ENCODE results near the gene GGTLC1.

The GGTLC1 gene

DNA sequence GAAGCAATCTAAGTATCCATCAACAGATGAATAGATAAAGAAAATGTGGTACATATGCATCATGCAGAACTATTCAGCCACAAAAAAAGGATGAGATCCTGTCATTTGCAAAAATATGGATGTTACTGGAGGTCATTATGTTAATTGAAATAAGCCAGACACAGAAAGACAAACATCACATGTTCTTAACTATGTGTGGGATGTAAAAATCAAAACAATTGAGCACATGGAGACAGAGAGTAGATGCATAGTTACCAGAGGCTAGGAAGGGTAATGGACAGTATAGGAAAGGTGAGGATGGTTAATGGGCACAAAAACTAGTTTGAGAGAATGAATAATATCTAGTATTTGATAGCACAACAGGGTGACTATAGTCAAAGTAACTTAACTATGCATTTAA, 26.3 kb downstream of the GGTLC1 start:
- H3K4me3 Mint-ChIP-seq = no peak overlapping the region
- H3K27me3 Mint-ChIP-seq (ENCODE audit: low read depth) = peaks cover 20% of the 10 kb centered on the region
- no peak overlapping the region for H3K27ac Mint-ChIP-seq
- H3K9me3 Mint-ChIP-seq = peaks cover 16% of the 10 kb centered on the region
- no peaks in the 10 kb centered on the region for H3K4me1 Mint-ChIP-seq (ENCODE audit: low read depth)
- H3K36me3 Mint-ChIP-seq (ENCODE audit: low read depth) = no peaks in the 10 kb centered on the region

DNA sequence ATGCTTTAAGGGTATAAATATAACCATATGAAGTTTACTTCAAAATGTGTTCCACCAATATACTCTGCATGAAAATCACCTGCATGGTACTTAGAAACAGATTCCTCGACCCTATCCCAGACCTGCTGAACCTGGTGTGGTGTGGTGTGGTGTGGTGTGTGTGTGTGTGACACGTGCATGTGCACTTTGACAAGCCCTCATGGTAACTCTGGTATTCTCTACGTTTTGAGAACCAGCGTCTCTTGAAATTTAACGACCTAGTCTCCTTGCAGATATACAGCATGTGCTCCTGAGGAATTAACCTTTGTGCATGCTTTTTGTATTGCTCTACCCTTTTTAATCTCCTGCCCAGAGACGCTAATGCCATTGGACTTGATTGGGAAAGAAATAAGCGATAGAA, 29.5 kb downstream of the GGTLC1 start:
- H3K36me3 Mint-ChIP-seq (ENCODE audit: low read depth) = no peaks in the 10 kb centered on the region
- H3K4me1 Mint-ChIP-seq (ENCODE audit: low read depth) = no peaks in the 10 kb centered on the region
- H3K27ac Mint-ChIP-seq = no peak overlapping the region
- H3K27me3 Mint-ChIP-seq (ENCODE audit: low read depth) = peaks cover 20% of the 10 kb centered on the region
- H3K9me3 Mint-ChIP-seq = peaks cover 5% of the 10 kb centered on the region
- H3K4me3 Mint-ChIP-seq = no peak overlapping the region

DNA sequence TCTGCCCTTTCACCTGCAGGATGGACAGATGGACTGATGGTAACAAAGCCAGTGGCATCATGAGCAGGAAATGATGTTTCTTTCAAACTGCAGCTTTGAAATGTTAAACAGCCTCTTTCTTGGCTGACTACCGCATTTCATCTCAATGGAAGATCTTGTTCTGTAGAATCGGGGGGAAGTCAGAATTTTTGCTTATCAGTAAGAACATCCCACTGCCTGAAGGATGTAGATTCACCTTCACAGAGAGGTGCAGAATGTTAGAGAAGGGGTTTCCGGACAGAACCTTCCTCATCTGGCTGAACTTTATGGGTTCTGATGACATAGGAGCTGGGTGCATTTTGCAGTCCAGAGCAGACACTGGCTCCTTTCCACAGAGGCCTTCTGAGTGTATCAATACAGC, 32.7 kb downstream of the GGTLC1 start:
- Mint-ChIP-seq H3K27me3 (ENCODE audit: low read depth) (peaks cover 11% of the 10 kb centered on the region), H3K4me3 (no peak overlapping the region)

DNA sequence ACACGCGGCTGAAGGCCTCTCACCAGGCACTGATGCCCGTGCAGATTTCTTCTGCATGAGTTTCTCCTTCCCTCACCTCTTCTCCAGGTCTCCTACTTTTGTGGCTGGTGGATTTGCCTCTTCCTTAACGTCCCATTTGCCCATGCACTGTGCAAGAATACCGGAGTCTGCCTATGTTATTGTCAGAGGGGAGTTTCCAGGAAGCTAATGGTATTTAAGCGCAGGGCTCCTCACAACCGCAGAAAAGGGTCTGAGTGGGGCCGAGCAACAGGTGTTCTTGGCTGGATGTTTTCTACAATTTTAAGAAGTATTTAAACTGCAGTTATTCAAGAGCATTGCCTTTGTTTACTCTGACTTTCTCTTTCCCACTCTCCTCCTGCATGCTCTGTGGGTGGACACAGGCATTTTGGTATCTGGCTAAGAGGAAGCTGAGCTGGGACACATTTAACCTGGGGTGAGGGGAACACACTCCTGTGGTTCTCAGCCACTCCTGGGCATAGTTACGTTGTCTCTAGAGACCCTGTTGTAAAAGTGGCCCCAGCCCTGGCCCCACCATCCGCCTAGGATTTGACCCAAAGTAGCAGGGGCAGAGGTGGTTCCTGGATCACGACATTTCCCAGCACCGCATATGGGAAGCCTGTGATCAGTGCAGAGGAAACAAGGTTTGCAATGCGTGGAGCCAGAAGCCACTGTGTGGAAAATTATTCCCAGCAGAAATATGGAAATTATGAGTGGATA, 34.4 kb downstream of the GGTLC1 start:
- H3K27ac Mint-ChIP-seq = no peak overlapping the region
- no peaks in the 10 kb centered on the region for H3K36me3 Mint-ChIP-seq (ENCODE audit: low read depth)
- peaks cover 7% of the 10 kb centered on the region for H3K27me3 Mint-ChIP-seq (ENCODE audit: low read depth)
- H3K4me1 Mint-ChIP-seq (ENCODE audit: low read depth) = no peaks in the 10 kb centered on the region
- no peak overlapping the region for H3K4me3 Mint-ChIP-seq
- no peaks in the 10 kb centered on the region for H3K9me3 Mint-ChIP-seq

More for the DNA sequence above, 32.7 kb downstream of the GGTLC1 start:
- Mint-ChIP-seq H3K4me1 (ENCODE audit: low read depth) (no peaks in the 10 kb centered on the region), H3K36me3 (ENCODE audit: low read depth) (no peaks in the 10 kb centered on the region), H3K27ac (no peak overlapping the region), H3K9me3 (no peaks in the 10 kb centered on the region)

DNA sequence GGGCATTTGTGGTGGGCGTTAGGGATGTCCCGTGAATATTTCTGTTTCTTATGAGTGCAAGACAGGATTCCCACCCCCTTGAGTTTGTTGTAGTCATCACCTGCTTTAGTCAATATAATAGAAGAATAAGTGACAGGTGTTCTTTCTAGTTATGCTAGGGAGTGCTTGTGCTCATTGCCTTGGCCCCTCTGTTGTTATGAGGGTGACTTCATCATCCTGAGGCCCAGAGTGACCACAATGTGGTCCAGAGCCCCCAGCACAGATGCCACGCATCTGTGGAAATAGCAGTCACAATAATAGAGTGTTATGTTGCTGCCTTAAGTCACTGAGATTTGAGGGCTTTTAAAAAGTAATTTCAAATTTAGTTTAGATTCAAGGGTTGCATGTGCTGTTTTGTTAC, 42.4 kb downstream of the GGTLC1 start:
- Mint-ChIP-seq H3K36me3 (ENCODE audit: low read depth) (no peaks in the 10 kb centered on the region), H3K4me1 (ENCODE audit: low read depth) (no peaks in the 10 kb centered on the region), H3K9me3 (no peaks in the 10 kb centered on the region), H3K27ac (no peak overlapping the region), H3K4me3 (no peak overlapping the region), H3K27me3 (ENCODE audit: low read depth) (peaks cover 13% of the 10 kb centered on the region)

DNA sequence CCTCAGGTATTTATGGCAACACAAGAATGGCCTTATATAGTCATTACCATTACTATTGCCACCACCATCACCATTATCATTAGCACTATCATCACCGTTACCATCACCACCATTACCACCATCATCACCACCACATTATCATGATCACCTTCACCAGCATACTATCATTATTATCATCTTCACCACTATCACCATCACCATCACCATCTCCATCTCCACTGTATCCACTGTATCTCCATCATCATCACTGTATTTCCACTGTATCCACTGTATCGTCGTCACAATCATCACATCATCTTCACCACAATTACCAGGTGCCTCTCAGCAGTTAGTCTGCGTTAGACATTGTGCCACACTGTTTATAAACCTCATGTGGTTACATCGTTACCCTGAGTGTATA, 45.3 kb downstream of the GGTLC1 start:
- Mint-ChIP-seq H3K9me3 (no peaks in the 10 kb centered on the region), H3K27me3 (ENCODE audit: low read depth) (peaks cover 13% of the 10 kb centered on the region), H3K4me1 (ENCODE audit: low read depth) (no peaks in the 10 kb centered on the region), H3K27ac (no peak overlapping the region), H3K4me3 (no peak overlapping the region), H3K36me3 (ENCODE audit: low read depth) (no peaks in the 10 kb centered on the region)

DNA sequence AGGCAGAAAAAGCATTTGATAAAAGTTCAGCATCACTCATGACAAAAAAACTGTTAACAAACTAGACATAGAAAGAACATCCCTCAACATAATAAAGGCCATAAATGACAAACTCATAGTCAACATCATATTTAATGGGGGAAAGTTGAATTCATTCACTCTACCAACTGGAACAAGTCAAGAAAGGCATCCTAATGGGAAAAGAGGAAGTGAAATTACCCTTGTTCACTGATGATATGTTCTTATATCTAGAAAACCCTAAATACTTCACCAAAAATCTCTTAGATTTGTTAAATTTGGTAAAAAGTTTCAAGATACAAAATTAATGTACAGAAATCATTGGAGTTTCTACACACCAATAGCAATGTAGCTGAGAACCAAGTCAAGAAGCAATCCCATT, 48.9 kb downstream of the GGTLC1 start:
- Mint-ChIP-seq H3K27ac (no peak overlapping the region), H3K9me3 (no peaks in the 10 kb centered on the region), H3K4me1 (ENCODE audit: low read depth) (no peaks in the 10 kb centered on the region), H3K36me3 (ENCODE audit: low read depth) (no peaks in the 10 kb centered on the region), H3K27me3 (ENCODE audit: low read depth) (peaks cover 3% of the 10 kb centered on the region), H3K4me3 (no peak overlapping the region)

DNA sequence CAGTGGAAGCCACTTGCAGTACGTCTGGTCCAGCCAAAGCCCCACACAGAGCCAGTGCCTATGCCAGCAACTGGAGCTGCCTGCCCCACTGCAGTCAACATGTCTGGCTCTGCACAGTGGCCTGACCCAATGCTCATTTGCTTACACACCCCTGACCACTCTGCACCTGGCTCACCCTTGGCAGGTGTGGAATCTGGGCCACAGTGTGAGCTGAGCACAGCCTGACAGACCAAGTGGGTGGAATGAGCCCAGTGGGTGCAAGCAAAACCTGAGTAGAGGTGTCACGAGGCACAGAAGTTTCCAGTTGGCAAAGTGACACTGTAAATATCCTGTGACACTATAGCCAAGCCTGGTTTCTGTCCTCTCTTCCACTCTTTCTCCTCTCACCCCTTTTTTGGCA, 49.5 kb downstream of the GGTLC1 start:
- no peaks in the 10 kb centered on the region for H3K36me3 Mint-ChIP-seq (ENCODE audit: low read depth)
- H3K27me3 Mint-ChIP-seq (ENCODE audit: low read depth) = peaks cover 3% of the 10 kb centered on the region
- H3K27ac Mint-ChIP-seq = no peak overlapping the region
- H3K4me1 Mint-ChIP-seq (ENCODE audit: low read depth) = no peaks in the 10 kb centered on the region
- no peak overlapping the region for H3K4me3 Mint-ChIP-seq
- no peaks in the 10 kb centered on the region for H3K9me3 Mint-ChIP-seq

DNA sequence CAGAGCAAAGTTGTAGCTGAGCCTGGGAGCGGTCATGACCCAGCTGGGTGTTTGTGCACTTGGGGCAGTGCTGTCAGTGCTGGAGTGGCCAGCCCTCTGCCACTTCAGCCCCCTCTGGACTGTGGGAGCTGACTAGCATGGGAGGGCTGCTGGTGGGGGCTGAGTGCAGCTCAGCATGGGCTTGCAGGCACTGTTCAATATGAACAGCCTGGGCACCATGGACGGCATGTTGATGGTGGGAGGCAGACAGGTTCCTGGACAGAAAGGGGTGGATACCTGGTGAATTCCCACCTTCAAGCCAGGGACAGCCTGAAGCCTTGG, 50.5 kb downstream of the GGTLC1 start:
- no peaks in the 10 kb centered on the region for H3K4me1 Mint-ChIP-seq (ENCODE audit: low read depth)
- H3K27me3 Mint-ChIP-seq (ENCODE audit: low read depth) = peaks cover 3% of the 10 kb centered on the region
- no peaks in the 10 kb centered on the region for H3K36me3 Mint-ChIP-seq (ENCODE audit: low read depth)
- no peak overlapping the region for H3K27ac Mint-ChIP-seq
- no peak overlapping the region for H3K4me3 Mint-ChIP-seq
- H3K9me3 Mint-ChIP-seq = no peaks in the 10 kb centered on the region

DNA sequence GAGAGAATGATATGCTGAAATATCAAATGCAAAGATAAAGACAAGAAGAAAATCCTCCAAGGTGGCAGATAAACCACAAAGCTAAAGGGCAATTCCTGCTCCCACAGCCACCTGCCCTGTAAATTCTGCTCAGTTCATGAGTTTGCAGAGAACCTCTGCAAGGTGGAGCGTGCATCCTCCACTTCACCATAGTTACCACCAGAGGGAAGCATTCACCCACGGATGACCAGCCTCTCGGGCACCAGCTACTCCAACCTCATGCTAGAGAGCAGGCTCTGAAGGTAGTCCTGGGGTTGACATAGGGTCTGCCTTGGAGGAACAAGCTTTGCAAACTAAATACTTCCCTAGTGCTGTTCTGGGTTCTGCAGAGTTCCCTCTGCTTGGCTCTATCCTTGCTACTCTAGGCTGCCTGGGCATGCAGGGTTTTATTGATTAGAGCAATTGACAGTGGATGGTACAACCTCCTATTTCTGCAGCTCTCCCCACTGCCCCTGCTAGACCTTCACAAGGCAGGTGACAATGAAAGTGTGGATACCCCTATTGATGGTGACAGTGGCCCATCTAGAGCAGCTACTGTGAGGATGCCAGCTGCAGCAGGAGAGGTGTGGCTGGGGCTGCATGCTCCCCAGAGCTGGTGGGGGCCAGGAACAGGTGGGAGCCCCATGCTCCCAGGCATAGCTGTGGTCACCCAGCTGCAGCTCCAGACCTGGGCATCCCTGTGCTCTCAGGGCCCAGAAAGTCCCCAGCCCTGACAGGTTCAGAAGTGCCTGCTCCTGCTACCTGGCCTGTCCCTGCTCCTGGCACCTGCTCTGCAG, 51.1 kb downstream of the GGTLC1 start:
- Mint-ChIP-seq H3K36me3 (ENCODE audit: low read depth) (no peaks in the 10 kb centered on the region), H3K4me1 (ENCODE audit: low read depth) (no peaks in the 10 kb centered on the region), H3K27me3 (ENCODE audit: low read depth) (peaks cover 3% of the 10 kb centered on the region), H3K9me3 (no peaks in the 10 kb centered on the region), H3K27ac (no peak overlapping the region), H3K4me3 (no peak overlapping the region)

Data from T-helper 1 cell treated with Interleukin-12 subunit alpha and Interleukin-12 subunit beta and Interleukin-4 antibody, amounts not matched to agents 30 μg/mL and 1 μg/mL, for 36 hours (primary cell).